Thyroid gland (tissue), 4 donors: Measurements from ENCODE around the gene FXYD7. TPM values are rescaled to one million over a fixed set of nuclear protein-coding genes. Genes with fewer than 3 reads are reported as not detected.
A peak's percentile ranks its signal among the peaks of the same experiment; 100 is the strongest.

Source experiments
- DNase-seq, 2 donors: peaks; one replicate each; pipeline ENCODE4 v3.0.0-alpha.2; 2019
- H3K27ac ChIP-seq, 3 donors: fragments of 200-600 bp; sonication (generic); 1 replicate in 2 of 3; 2 replicates in 1 of 3; pipeline ENCODE4 v1.5.1; 2016 to 2019; ENCODE audit warnings: mild to moderate bottlenecking in 1 of 3, moderate library complexity in 1 of 3
- H3K27me3 ChIP-seq: fragments of 200-600 bp; sonication (generic); one replicate; pipeline ENCODE4 v1.5.1; 2019
- H3K36me3 ChIP-seq, 2 donors: fragments of 200-600 bp; sonication (generic); one replicate each; pipeline ENCODE4 v1.5.1; 2016 to 2019
- H3K4me1 ChIP-seq, 2 donors: fragments of 200-600 bp; sonication (generic); one replicate each; pipeline ENCODE4 v1.5.1; 2017 to 2019
- H3K4me3 ChIP-seq, 3 donors: fragments of 200-600 bp; sonication (generic); replicated peaks in 1 of 3; 1 replicate in 2 of 3; 2 replicates in 1 of 3; pipeline ENCODE4 v1.5.1; 2016; ENCODE audit warnings: mild to moderate bottlenecking in 1 of 3
- H3K9me3 ChIP-seq: fragments of 200-600 bp; sonication (generic); one replicate; pipeline ENCODE4 v1.5.1; 2017
- POLR2A ChIP-seq, 2 donors: fragments of 450-650 bp; IDR thresholded peaks; one replicate each; pipeline ENCODE4 v1.6.1; 2017; ENCODE audit warnings: antibody characterized with exemption in 2 of 2, mild to moderate bottlenecking in 2 of 2, moderate library complexity in 1 of 2
- WGBS, 2 donors: methylation state at CpG; one replicate each; pipeline ENCODE4 v1.1.5; 2017; 5-methylcytosine and 5-hydroxymethylcytosine counted together
- intact Hi-C: fragments of 100-400 bp; cut with DNase I; formaldehyde crosslinking; loops from one replicate; pipeline ENCODE4 v1.15.1; 2023
- total RNA-seq, 4 donors: library from RNA; depleted of rRNA; stranded (reverse); fragments of >200 nt; gene quantifications; one replicate each; pipeline ENCODE4 v1.2.3, GENCODE V29; 2016
- TF ChIP-seq, protein P1 (sequence below), 6 experiments: fragments of 200-600 bp in 3 of 6; fragments of 450-650 bp in 3 of 6; sonication (generic) in 3 of 6; IDR thresholded peaks; one replicate each; pipeline ENCODE4 v1.5.1; 2016 to 2019; ENCODE audit warnings: antibody characterized with exemption in 6 of 6, mild to moderate bottlenecking in 2 of 6, inconsistent platforms in 1 of 6, moderate library complexity in 1 of 6

FXYD7 gene
- total RNA-seq, 4 donors from 2014 or later, result 1.6 TPM; not detected in 3

DNA sequence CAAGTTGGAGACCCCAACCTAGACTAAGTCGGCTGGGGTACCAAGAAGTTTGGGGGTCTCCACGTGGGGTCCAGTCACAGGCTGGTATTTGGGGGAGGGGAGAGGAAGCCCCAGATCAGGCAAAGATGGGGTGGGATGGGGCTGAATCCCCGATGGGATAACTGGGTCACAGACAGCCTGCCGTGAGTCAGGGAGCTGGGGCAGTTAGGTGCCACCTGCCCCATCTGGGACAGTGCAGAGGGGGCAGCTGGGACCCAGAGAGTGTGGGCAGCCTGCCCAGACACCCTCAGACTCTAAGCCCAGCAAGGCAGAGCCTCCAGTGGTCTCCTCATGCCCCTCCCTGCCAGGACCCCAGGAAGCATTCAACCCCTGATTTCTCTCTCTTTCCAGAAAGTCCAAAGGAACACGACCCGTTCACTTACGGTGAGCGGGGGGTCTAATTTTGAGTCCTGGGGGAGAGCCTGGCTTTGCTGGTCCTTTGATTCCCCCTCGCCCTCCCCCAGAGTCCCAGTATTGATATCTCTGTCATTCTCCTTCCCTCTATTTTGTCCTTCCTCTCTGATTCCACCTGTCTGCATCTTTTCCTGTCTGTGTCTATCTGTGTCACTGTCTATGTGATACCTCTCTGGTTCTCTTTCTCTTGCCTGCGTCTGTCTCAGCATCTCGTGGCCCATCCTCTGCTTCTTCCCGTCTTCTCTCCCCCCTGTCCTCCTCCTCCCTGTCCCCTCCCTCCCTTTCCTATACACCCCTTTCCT, 2.7 kb upstream of the FXYD7 start:
- 65 to 76% methylated on average over 11 to 12 of the region's 12 CpGs for WGBS, 2 donors
- Histone ChIP-seq H3K27me3 (no peaks in the 10 kb centered on the region), H3K4me3 (peak overlapping the region in 2 of 3 donors; percentile 0 to 21), H3K9me3 (no peaks in the 10 kb centered on the region), H3K4me1 (peaks cover 4 to 21% of the 10 kb centered on the region in 2 donors), H3K36me3 (no peaks in the 10 kb centered on the region), H3K27ac (peak overlapping the region; percentile 58 to 73 (median 60))
- no peak for TF ChIP-seq POLR2A (IDR thresholded peaks at IDR 0.05)
- intact Hi-C loops, result no loop called here
- DNase-seq, result no peak

DNA sequence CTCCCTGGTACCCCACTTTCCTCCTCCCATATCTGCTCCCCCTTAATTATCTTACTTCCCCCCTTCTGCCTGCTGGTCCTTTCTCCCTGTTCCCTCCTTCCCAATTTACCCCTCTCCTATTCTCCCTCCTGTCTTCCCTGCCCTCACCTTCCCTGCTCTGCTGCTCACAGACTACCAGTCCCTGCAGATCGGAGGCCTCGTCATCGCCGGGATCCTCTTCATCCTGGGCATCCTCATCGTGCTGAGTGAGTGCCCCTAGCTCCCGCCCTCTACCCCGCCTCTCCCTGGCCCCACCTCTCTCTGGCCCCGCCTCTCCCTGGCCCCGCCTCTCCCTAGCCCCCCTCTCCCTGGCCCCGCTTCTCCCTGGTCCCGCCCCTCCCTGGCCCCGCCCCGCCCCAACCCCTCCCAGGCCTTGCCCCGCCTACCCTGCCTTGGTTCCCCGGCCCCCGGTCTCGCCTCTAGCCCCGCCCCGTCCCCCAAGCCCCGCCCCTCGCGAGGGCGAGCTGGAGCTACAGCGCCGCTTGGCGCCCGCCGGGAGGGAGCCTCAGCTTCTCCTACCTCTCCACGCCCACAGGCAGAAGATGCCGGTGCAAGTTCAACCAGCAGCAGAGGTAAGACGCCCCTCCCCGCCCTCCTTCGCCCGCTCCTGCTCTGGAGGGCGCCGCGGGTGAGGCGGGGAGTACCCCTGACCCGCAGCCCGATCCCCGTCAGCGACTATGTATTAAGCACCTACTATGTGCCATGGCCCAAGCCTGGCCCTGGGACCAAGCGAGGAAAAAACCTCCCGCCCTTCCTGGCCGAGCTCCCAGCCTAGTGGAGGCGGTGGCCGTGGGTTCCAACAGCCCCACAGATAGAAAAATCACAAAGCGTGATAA, 1.9 kb upstream of the FXYD7 start:
- no peaks in the 10 kb centered on the region for H3K27me3 ChIP-seq
- peaks cover 4 to 21% of the 10 kb centered on the region in 2 donors for H3K4me1 ChIP-seq
- TF ChIP-seq POLR2A (IDR thresholded peaks at IDR 0.05), result peak in 1 of 2 donors; percentile 40
- TF ChIP-seq, protein P1, sequence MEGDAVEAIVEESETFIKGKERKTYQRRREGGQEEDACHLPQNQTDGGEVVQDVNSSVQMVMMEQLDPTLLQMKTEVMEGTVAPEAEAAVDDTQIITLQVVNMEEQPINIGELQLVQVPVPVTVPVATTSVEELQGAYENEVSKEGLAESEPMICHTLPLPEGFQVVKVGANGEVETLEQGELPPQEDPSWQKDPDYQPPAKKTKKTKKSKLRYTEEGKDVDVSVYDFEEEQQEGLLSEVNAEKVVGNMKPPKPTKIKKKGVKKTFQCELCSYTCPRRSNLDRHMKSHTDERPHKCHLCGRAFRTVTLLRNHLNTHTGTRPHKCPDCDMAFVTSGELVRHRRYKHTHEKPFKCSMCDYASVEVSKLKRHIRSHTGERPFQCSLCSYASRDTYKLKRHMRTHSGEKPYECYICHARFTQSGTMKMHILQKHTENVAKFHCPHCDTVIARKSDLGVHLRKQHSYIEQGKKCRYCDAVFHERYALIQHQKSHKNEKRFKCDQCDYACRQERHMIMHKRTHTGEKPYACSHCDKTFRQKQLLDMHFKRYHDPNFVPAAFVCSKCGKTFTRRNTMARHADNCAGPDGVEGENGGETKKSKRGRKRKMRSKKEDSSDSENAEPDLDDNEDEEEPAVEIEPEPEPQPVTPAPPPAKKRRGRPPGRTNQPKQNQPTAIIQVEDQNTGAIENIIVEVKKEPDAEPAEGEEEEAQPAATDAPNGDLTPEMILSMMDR (IDR thresholded peaks at IDR 0.05), result peak in 2 of 6 experiments; percentile 4 to 39
- H3K4me3 ChIP-seq, result peak overlapping the region in 2 of 3 donors; percentile 0 to 21
- 6 to 7% methylated on average over 15 to 23 of the region's 48 CpGs for WGBS, 2 donors
- DNase-seq, result peak; percentile 54 to 57
- no peaks in the 10 kb centered on the region for H3K36me3 ChIP-seq
- peak overlapping the region in 2 of 3 donors; percentile 60 to 73 for H3K27ac ChIP-seq
- intact Hi-C loops, result no loop called here
- no peaks in the 10 kb centered on the region for H3K9me3 ChIP-seq

DNA sequence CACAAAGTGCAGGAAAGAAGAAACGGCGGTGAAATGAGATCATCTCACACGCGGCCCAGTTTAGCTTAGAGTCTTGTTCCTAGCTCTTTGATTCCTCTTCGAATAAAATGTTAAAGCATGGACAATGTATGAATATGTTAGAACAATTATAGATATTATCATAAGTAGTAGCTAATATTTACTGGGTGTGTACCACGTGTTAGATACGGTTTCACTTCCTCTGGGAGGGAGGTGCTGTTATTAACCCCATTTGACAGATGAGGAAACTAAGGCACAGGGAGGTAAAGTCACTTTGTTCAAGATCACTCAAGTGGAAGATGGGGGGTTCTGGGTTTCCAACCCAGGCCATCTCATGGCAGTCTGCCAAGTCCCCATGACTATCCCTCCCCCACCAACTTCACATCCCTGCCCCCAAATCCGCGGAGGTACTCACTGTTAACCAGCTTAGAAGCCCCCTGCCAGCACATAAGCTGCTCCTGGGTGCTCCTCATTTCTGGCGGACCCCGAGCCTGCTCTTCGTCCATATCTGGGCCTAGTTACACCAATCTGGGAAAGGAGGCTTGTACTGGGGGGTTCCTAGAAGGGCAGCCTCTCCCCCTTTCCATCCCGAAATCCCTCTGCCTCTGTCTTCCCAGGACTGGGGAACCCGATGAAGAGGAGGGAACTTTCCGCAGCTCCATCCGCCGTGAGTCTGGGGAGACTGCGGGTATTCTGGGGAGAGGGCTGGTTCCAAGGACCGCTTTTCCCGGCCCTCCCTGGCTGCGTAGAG, 1.0 kb upstream of the FXYD7 start:
- no peak for DNase-seq
- no peak overlapping the region for H3K4me3 ChIP-seq
- H3K27ac ChIP-seq, result no peak overlapping the region
- WGBS, 2 donors, result 24 to 32% methylated on average over 19 to 20 of the region's 21 CpGs
- peaks cover 4 to 21% of the 10 kb centered on the region in 2 donors for H3K4me1 ChIP-seq
- no peaks in the 10 kb centered on the region for H3K27me3 ChIP-seq
- TF ChIP-seq POLR2A (IDR thresholded peaks at IDR 0.05), result no peak
- TF ChIP-seq, protein P1 (IDR thresholded peaks at IDR 0.05), result no peak
- intact Hi-C loops, result no loop called here
- H3K36me3 ChIP-seq, result no peaks in the 10 kb centered on the region
- no peaks in the 10 kb centered on the region for H3K9me3 ChIP-seq

DNA sequence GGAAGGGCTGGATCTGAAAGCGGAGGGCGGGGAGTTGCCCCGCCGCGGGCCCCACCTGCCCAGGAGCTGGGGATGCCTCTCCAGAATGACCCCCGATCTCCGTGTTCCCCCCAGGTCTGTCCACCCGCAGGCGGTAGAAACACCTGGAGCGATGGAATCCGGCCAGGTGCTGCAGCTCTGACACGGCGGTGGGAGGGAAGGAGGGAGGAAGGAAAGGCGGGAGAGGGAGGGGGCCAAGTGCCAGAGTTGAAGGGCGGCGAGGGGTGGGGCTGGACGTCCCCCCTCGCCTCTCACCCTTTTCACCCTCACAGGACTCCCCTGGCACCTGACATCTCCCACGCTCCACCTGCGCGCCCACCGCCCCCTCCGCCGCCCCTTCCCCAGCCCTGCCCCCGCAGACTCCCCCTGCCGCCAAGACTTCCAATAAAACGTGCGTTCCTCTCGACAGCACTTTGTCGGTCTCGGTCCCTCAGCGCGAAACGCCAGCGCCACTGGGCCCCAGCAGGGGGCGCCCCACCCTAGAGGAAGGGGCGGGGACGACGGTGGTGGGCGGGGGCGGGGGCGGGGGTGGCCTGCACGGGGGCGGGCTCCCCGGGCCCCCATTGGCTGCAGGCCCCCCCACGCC, 337 bp upstream of the FXYD7 start:
- Histone ChIP-seq H3K27ac (no peak overlapping the region), H3K4me1 (peaks cover 4 to 21% of the 10 kb centered on the region in 2 donors), H3K9me3 (no peaks in the 10 kb centered on the region), H3K27me3 (no peaks in the 10 kb centered on the region), H3K36me3 (no peaks in the 10 kb centered on the region), H3K4me3 (no peak overlapping the region)
- WGBS, 2 donors, result 10 to 19% methylated on average over 12 to 17 of the region's 46 CpGs
- intact Hi-C loops, result no loop called here
- TF ChIP-seq POLR2A (IDR thresholded peaks at IDR 0.05), result no peak
- TF ChIP-seq, protein P1 (IDR thresholded peaks at IDR 0.05), result peak in 2 of 6 experiments; percentile 18 to 60
- no peak for DNase-seq

DNA sequence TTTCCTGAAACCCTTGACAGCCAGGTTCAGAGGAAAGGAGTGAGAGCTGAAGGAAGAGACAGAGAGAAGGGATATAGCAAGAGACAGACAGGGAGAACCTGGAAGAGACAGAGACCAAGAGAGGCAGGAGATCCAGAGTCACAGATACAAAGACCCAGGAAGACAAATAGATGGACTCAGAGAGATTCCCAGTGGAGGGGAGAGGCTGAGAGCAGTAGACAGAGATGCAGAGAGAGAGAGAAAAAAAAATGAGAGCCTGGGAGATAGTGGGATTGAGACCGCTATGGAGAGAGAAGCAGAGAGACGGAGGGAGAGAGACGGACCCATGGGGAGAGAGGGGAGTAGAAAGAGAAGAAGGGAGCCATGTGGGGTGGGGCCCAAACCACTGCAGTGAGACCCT, 763 bp downstream of the FXYD7 start:
- H3K4me3 ChIP-seq, result no peak overlapping the region
- TF ChIP-seq, protein P1 (IDR thresholded peaks at IDR 0.05), result no peak
- TF ChIP-seq POLR2A (IDR thresholded peaks at IDR 0.05), result no peak
- H3K27ac ChIP-seq, result no peak overlapping the region
- H3K36me3 ChIP-seq, result no peaks in the 10 kb centered on the region
- H3K27me3 ChIP-seq, result no peaks in the 10 kb centered on the region
- DNase-seq, result no peak
- H3K4me1 ChIP-seq, result peaks cover 4 to 17% of the 10 kb centered on the region in 2 donors
- intact Hi-C loops, result no loop called here
- H3K9me3 ChIP-seq, result no peaks in the 10 kb centered on the region
- WGBS, 2 donors, result 28 to 40% methylated on average over 3 of the region's 3 CpGs
